ENCODE measurements around the gene C1QTNF12.
A peak's percentile ranks its signal among the peaks of the same experiment; 100 is the strongest.

Gene C1QTNF12

GRCh38 chr1:1233567-1233892 lies 13.0 kb downstream of the C1QTNF12 start:
- peaks cover 16% of the 10 kb centered on the region for H3K4me1 ChIP-seq (ENCODE audit: low read depth, poor library complexity, severe bottlenecking)
- H4K20me1 ChIP-seq (ENCODE audit: insufficient read depth) = no peaks in the 10 kb centered on the region
- no peaks in the 10 kb centered on the region for H3K36me3 ChIP-seq (ENCODE audit: insufficient read depth)
- no peak overlapping the region for H3K27ac ChIP-seq
- H2AFZ ChIP-seq (ENCODE audit: low read depth) = no peak overlapping the region
- TF ChIP-seq CTCF (conservative IDR thresholded peaks at IDR 0.05; ENCODE audit: low read depth, low read length) = no peak
- no peaks in the 10 kb centered on the region; the same call in 1 of the 2 replicates for H3K27me3 ChIP-seq (ENCODE audit: insufficient read depth, low read depth)
- H3K79me2 ChIP-seq (ENCODE audit: insufficient read depth, low read depth) = peaks cover 36% of the 10 kb centered on the region
- no peak overlapping the region for H3K4me2 ChIP-seq
- H3K4me3 ChIP-seq (IDR thresholded peaks at IDR 0.05; ENCODE audit: insufficient read depth, low read depth, low read length) = no peak overlapping the region
- no peak overlapping the region for H3K9ac ChIP-seq

GRCh38 chr1:1232796-1233566 lies 13.5 kb downstream of the C1QTNF12 start:
- Histone ChIP-seq H3K4me2 (no peak overlapping the region; the same call in 1 of the 2 replicates), H3K79me2 (ENCODE audit: insufficient read depth, low read depth) (peaks cover 41% of the 10 kb centered on the region), H3K27ac (no peak overlapping the region), H4K20me1 (ENCODE audit: insufficient read depth) (no peaks in the 10 kb centered on the region), H3K36me3 (ENCODE audit: insufficient read depth) (no peaks in the 10 kb centered on the region), H3K4me1 (ENCODE audit: low read depth, poor library complexity, severe bottlenecking) (peaks cover 16% of the 10 kb centered on the region), H3K9ac (no peak overlapping the region), H3K4me3 (IDR thresholded peaks at IDR 0.05; ENCODE audit: insufficient read depth, low read depth, low read length) (no peak overlapping the region), H2AFZ (ENCODE audit: low read depth) (no peak overlapping the region), H3K27me3 (ENCODE audit: insufficient read depth, low read depth) (no peaks in the 10 kb centered on the region)
- TF ChIP-seq CTCF (conservative IDR thresholded peaks at IDR 0.05; ENCODE audit: low read depth, low read length) = no peak

GRCh38 chr1:1232208-1232795 lies 14.2 kb downstream of the C1QTNF12 start, which contains the start of gene B3GALT6:
Gene B3GALT6, plus strand, starts transcription at chr1:1232237. Its CDS starts 42 bp downstream, at chr1:1232279.
- Histone ChIP-seq H3K4me3 (IDR thresholded peaks at IDR 0.05; ENCODE audit: insufficient read depth, low read depth, low read length) (peak within 1 kb of the TSS; percentile 94), H3K27me3 (ENCODE audit: insufficient read depth, low read depth) (no peaks in the 10 kb centered on the region), H3K4me1 (ENCODE audit: low read depth, poor library complexity, severe bottlenecking) (peaks cover 16% of the 10 kb centered on the region), H3K79me2 (ENCODE audit: insufficient read depth, low read depth) (peaks cover 41% of the 10 kb centered on the region), H2AFZ (ENCODE audit: low read depth) (peak within 1 kb of the TSS; percentile 62), H3K36me3 (ENCODE audit: insufficient read depth) (no peaks in the 10 kb centered on the region), H3K4me2 (peak within 1 kb of the TSS; percentile 83), H3K27ac (peak within 1 kb of the TSS; percentile 72), H4K20me1 (ENCODE audit: insufficient read depth) (no peaks in the 10 kb centered on the region), H3K9ac (peak within 1 kb of the TSS; percentile 92)
- no peak for TF ChIP-seq CTCF (conservative IDR thresholded peaks at IDR 0.05; ENCODE audit: low read depth, low read length)

GRCh38 chr1:1231400-1232207 lies 14.9 kb downstream of the C1QTNF12 start, which contains the start of gene SDF4:
Gene SDF4, minus strand, starts transcription at chr1:1232001. Its CDS starts 3,229 bp downstream, at chr1:1228772.
- Histone ChIP-seq H3K79me2 (ENCODE audit: insufficient read depth, low read depth) (peaks cover 41% of the 10 kb centered on the region), H3K27me3 (ENCODE audit: insufficient read depth, low read depth) (no peaks in the 10 kb centered on the region), H3K4me2 (peak within 1 kb of the TSS; percentile 83), H2AFZ (ENCODE audit: low read depth) (peak within 1 kb of the TSS; percentile 62), H3K4me3 (IDR thresholded peaks at IDR 0.05; ENCODE audit: insufficient read depth, low read depth, low read length) (peak within 1 kb of the TSS; percentile 94), H3K27ac (peak within 1 kb of the TSS; percentile 72), H3K4me1 (ENCODE audit: low read depth, poor library complexity, severe bottlenecking) (peaks cover 12% of the 10 kb centered on the region), H4K20me1 (ENCODE audit: insufficient read depth) (no peaks in the 10 kb centered on the region), H3K36me3 (ENCODE audit: insufficient read depth) (no peaks in the 10 kb centered on the region), H3K9ac (peak within 1 kb of the TSS; percentile 92)
- TF ChIP-seq CTCF (conservative IDR thresholded peaks at IDR 0.05; ENCODE audit: low read depth, low read length) = no peak
